NB4 (cell line): Measurements from ENCODE around the gene BATF2.

Experiments used
- MYC ChIP-seq: IDR thresholded peaks from 2 replicates; pipeline ENCODE4 v1.6.1; 2011; ENCODE audit warnings: low read depth, low read length
- POLR2A ChIP-seq: IDR thresholded peaks from 2 replicates; pipeline ENCODE4 v1.6.1; 2011; ENCODE audit warnings: mild to moderate bottlenecking; ENCODE audit not compliant: insufficient read length; ENCODE audit errors: extremely low read depth
- TF ChIP-seq, protein P1 (sequence below): IDR thresholded peaks from one replicate; pipeline ENCODE4 v1.5.1; 2012; ENCODE audit warnings: low read depth, low read length
- TF ChIP-seq, protein P2 (sequence below): IDR thresholded peaks from 2 replicates; pipeline ENCODE4 v1.6.1; 2011; ENCODE audit warnings: low read depth, low read length

GRCh38 chr11:64974124-64974523, 22.6 kb downstream of the BATF2 start:
- TF ChIP-seq, protein P1, sequence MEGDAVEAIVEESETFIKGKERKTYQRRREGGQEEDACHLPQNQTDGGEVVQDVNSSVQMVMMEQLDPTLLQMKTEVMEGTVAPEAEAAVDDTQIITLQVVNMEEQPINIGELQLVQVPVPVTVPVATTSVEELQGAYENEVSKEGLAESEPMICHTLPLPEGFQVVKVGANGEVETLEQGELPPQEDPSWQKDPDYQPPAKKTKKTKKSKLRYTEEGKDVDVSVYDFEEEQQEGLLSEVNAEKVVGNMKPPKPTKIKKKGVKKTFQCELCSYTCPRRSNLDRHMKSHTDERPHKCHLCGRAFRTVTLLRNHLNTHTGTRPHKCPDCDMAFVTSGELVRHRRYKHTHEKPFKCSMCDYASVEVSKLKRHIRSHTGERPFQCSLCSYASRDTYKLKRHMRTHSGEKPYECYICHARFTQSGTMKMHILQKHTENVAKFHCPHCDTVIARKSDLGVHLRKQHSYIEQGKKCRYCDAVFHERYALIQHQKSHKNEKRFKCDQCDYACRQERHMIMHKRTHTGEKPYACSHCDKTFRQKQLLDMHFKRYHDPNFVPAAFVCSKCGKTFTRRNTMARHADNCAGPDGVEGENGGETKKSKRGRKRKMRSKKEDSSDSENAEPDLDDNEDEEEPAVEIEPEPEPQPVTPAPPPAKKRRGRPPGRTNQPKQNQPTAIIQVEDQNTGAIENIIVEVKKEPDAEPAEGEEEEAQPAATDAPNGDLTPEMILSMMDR = no peak
- TF ChIP-seq POLR2A (no peak), MYC (no peak)
- TF ChIP-seq, protein P2, sequence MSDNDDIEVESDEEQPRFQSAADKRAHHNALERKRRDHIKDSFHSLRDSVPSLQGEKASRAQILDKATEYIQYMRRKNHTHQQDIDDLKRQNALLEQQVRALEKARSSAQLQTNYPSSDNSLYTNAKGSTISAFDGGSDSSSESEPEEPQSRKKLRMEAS = no peak
